GM10847 (cell line): ENCODE measurements around the gene NTN4.

Source experiments
- POLR2A ChIP-seq: IDR thresholded peaks from 2 replicates; pipeline ENCODE4 v1.6.1; 2011; ENCODE audit not compliant: insufficient read length; ENCODE audit errors: extremely low read depth

NTN4 gene

GRCh38 chr12:95709152-95709551 is 81.4 kb downstream of the NTN4 start:
- TF ChIP-seq POLR2A, result no peak

GRCh38 chr12:95705143-95705542 is 85.4 kb downstream of the NTN4 start:
- TF ChIP-seq POLR2A, result no peak

GRCh38 chr12:95703986-95704385 is 86.6 kb downstream of the NTN4 start:
- TF ChIP-seq POLR2A, result no peak

GRCh38 chr12:95701722-95702418 is 88.7 kb downstream of the NTN4 start:
- no peak for TF ChIP-seq POLR2A

- no peak for TF ChIP-seq POLR2A
Measured at GRCh38 chr12:95701275-95701674, 89.3 kb downstream of the NTN4 start.

- no peak for TF ChIP-seq POLR2A
Measured at GRCh38 chr12:95700316-95700785, 90.2 kb downstream of the NTN4 start.

GRCh38 chr12:95699579-95699978 is 91.0 kb downstream of the NTN4 start:
- TF ChIP-seq POLR2A, result no peak

GRCh38 chr12:95694136-95694535 is 96.4 kb downstream of the NTN4 start:
- TF ChIP-seq POLR2A, result no peak

- no peak for TF ChIP-seq POLR2A
Measured at GRCh38 chr12:95693689-95694088, 96.9 kb downstream of the NTN4 start.

GRCh38 chr12:95690861-95691635 is 99.5 kb downstream of the NTN4 start:
- TF ChIP-seq POLR2A, result no peak

- no peak for TF ChIP-seq POLR2A
Measured at GRCh38 chr12:95687937-95688336, 102.6 kb downstream of the NTN4 start.

GRCh38 chr12:95683418-95683817 is 107.1 kb downstream of the NTN4 start:
- TF ChIP-seq POLR2A, result no peak

GRCh38 chr12:95681210-95681765 is 109.3 kb downstream of the NTN4 start:
- no peak for TF ChIP-seq POLR2A

GRCh38 chr12:95678684-95679083 is 111.9 kb downstream of the NTN4 start:
- TF ChIP-seq POLR2A, result no peak

- TF ChIP-seq POLR2A, result no peak
Measured at GRCh38 chr12:95674631-95675030, 115.9 kb downstream of the NTN4 start.

GRCh38 chr12:95674163-95674562 is 116.4 kb downstream of the NTN4 start:
- no peak for TF ChIP-seq POLR2A
